GM23338 (cell line): ENCODE data around the gene TUBB4A. TPM values are rescaled to one million over a fixed set of nuclear protein-coding genes. Genes with fewer than 3 reads are reported as not detected.

Experiments
- ATAC-seq: fragments of 200-7000 bp; cut with Tn5 transposase; 3 replicates; pipeline ENCODE4 v1.9.1; 2020
- DNase-seq: peaks from one replicate; pipeline ENCODE4 v3.0.0-alpha.2; 2015; ENCODE audit warnings: low spot score
- H2AFZ ChIP-seq: fragments of 200-600 bp; sonication (generic); 2 replicates; pipeline ENCODE4 v1.8.0; 2016; ENCODE audit warnings: antibody characterized with exemption, mild to moderate bottlenecking, moderate library complexity
- H3F3A ChIP-seq: fragments of 200-600 bp; sonication (generic); replicated peaks from 2 replicates; pipeline ENCODE4 v1.8.0; 2017; ENCODE audit warnings: antibody characterized with exemption, mixed run types, low read depth
- H3K27ac ChIP-seq: fragments of 200-600 bp; sonication (generic); 2 replicates; pipeline ENCODE4 v1.6.1; 2016; ENCODE audit warnings: low read depth
- H3K27me3 ChIP-seq: fragments of 200-600 bp; sonication (generic); 2 replicates; pipeline ENCODE4 v1.8.0; 2016; ENCODE audit warnings: mild to moderate bottlenecking, mixed run types, moderate library complexity; ENCODE audit not compliant: insufficient read depth
- H3K36me3 ChIP-seq: fragments of 200-600 bp; sonication (generic); 2 replicates; pipeline ENCODE4 v1.8.0; 2016; ENCODE audit warnings: mild to moderate bottlenecking; ENCODE audit not compliant: insufficient read depth
- H3K4me1 ChIP-seq: fragments of 200-600 bp; sonication (generic); 2 replicates; pipeline ENCODE4 v1.8.0; 2016; ENCODE audit warnings: mild to moderate bottlenecking, moderate library complexity; ENCODE audit not compliant: insufficient read depth
- H3K4me2 ChIP-seq: fragments of 200-600 bp; sonication (generic); 2 replicates; pipeline ENCODE4 v1.7.1; 2017; ENCODE audit warnings: mixed run types
- H3K4me3 ChIP-seq: fragments of 200-600 bp; sonication (generic); 2 replicates; pipeline ENCODE4 v1.6.1; 2016; ENCODE audit warnings: mixed run types
- H3K79me2 ChIP-seq: fragments of 200-600 bp; sonication (generic); replicated peaks from 2 replicates; pipeline ENCODE4 v1.8.0; 2017; ENCODE audit warnings: mild to moderate bottlenecking; ENCODE audit not compliant: insufficient read depth
- H3K9me2 ChIP-seq: fragments of 200-600 bp; sonication (generic); 2 replicates; pipeline ENCODE4 v1.8.0; 2017; ENCODE audit not compliant: insufficient read depth
- H4K20me1 ChIP-seq: fragments of 200-600 bp; sonication (generic); replicated peaks from 2 replicates; pipeline ENCODE4 v1.8.0; 2017; ENCODE audit warnings: mild to moderate bottlenecking; ENCODE audit not compliant: insufficient read depth
- H3K27ac Mint-ChIP-seq: 2 replicates; pipeline ENCODE4 v1.8.0; 2020; ENCODE audit warnings: inconsistent platforms, mild to moderate bottlenecking, moderate library complexity, mixed read lengths
- H3K27me3 Mint-ChIP-seq: 3 replicates; pipeline ENCODE4 v1.8.0; 2022; ENCODE audit warnings: low read depth, mild to moderate bottlenecking, moderate library complexity, mixed read lengths, inconsistent platforms; ENCODE audit not compliant: insufficient read depth, poor library complexity
- H3K36me3 Mint-ChIP-seq: 3 replicates; pipeline ENCODE4 v1.8.0; 2021; ENCODE audit warnings: low read depth, mild to moderate bottlenecking, inconsistent platforms, moderate library complexity, mixed read lengths
- H3K4me1 Mint-ChIP-seq: 3 replicates; pipeline ENCODE4 v1.8.0; 2020; ENCODE audit warnings: mild to moderate bottlenecking, inconsistent platforms, mixed read lengths
- H3K4me3 Mint-ChIP-seq: 3 replicates; pipeline ENCODE4 v1.8.0; 2021; ENCODE audit warnings: moderate library complexity, mild to moderate bottlenecking, inconsistent platforms, mixed read lengths
- H3K9me3 Mint-ChIP-seq: 3 replicates; pipeline ENCODE4 v1.8.0; 2020; ENCODE audit warnings: moderate library complexity, mild to moderate bottlenecking, inconsistent platforms, mixed read lengths
- CREB1 ChIP-seq: fragments of 250-450 bp; sonication (Bioruptor Pico); IDR thresholded peaks from 2 replicates; pipeline ENCODE4 v1.5.0; 2020; ENCODE audit warnings: low read depth, mild to moderate bottlenecking, moderate library complexity
- CTCF ChIP-seq, 2 experiments: fragments of 200-600 bp in 1 of 2; sonication (generic) in 1 of 2; conservative IDR thresholded peaks; 2 replicates each; pipeline versions ENCODE4 v1.5.1 to v1.6.1; 2016 to 2017; ENCODE audit warnings: antibody characterized with exemption in 2 of 2, low read depth in 2 of 2, mild to moderate bottlenecking in 2 of 2, moderate library complexity in 1 of 2
- EZH2 ChIP-seq: fragments of 200-600 bp; sonication (generic); IDR thresholded peaks from one replicate; pipeline ENCODE4 v1.8.0; 2017; ENCODE audit warnings: antibody characterized with exemption, mild to moderate bottlenecking, low read depth; ENCODE audit not compliant: unreplicated experiment
- EZH2phosphoT487 ChIP-seq: fragments of 200-600 bp; sonication (generic); IDR thresholded peaks from one replicate; pipeline ENCODE4 v1.8.1; 2018; ENCODE audit warnings: antibody characterized with exemption; ENCODE audit not compliant: unreplicated experiment
- JUNB ChIP-seq: IDR thresholded peaks from one replicate; pipeline ENCODE4 v1.6.1; 2016; ENCODE audit warnings: antibody characterized with exemption; ENCODE audit not compliant: unreplicated experiment
- NANOG ChIP-seq: IDR thresholded peaks from 2 replicates; pipeline ENCODE4 v1.6.1; 2016; ENCODE audit warnings: antibody characterized with exemption, borderline replicate concordance
- POLR2AphosphoS5 ChIP-seq: IDR thresholded peaks from 2 replicates; pipeline ENCODE4 v1.6.1; 2016; ENCODE audit warnings: antibody characterized with exemption, low read depth
- ZNF114 ChIP-seq: fragments of 250-450 bp; sonication (Bioruptor Pico); IDR thresholded peaks from 2 replicates; pipeline ENCODE4 v1.5.0; 2020; ENCODE audit warnings: mild to moderate bottlenecking, moderate library complexity
- ZNF331 ChIP-seq: fragments of 250-450 bp; sonication (Bioruptor Pico); IDR thresholded peaks from 2 replicates; pipeline ENCODE4 v1.5.0; 2020; ENCODE audit warnings: low read depth, mild to moderate bottlenecking, moderate library complexity
- polyA plus RNA-seq: library from polyadenylated mRNA; unstranded; fragments of >200 nt; fragmentation: Nextera tagmentation; extraction: Ambion mirVana; gene quantifications from 2 replicates; pipeline ENCODE4 v1.2.1, GENCODE V29; 2016
- total RNA-seq: library from RNA; depleted of rRNA; stranded (reverse); fragments of >200 nt; shearing (Covaris generic); gene quantifications from 2 replicates; pipeline ENCODE4 v1.2.3, GENCODE V29; 2014
- TF ChIP-seq, protein P1 (sequence below): IDR thresholded peaks from one replicate; pipeline ENCODE4 v1.6.1; 2018; ENCODE audit warnings: antibody characterized with exemption; ENCODE audit not compliant: unreplicated experiment

The TUBB4A gene
- total and polyA plus RNA-seq, 2 experiments from 2014 or later = 32.9 to 41.7 TPM

- no peak for TF ChIP-seq POLR2AphosphoS5
- no peak for TF ChIP-seq CTCF (conservative IDR thresholded peaks at IDR 0.05; ENCODE audit: low read depth in 2 of 2)
- no peak for TF ChIP-seq NANOG
- no peak for TF ChIP-seq EZH2phosphoT487
- TF ChIP-seq, protein P1, sequence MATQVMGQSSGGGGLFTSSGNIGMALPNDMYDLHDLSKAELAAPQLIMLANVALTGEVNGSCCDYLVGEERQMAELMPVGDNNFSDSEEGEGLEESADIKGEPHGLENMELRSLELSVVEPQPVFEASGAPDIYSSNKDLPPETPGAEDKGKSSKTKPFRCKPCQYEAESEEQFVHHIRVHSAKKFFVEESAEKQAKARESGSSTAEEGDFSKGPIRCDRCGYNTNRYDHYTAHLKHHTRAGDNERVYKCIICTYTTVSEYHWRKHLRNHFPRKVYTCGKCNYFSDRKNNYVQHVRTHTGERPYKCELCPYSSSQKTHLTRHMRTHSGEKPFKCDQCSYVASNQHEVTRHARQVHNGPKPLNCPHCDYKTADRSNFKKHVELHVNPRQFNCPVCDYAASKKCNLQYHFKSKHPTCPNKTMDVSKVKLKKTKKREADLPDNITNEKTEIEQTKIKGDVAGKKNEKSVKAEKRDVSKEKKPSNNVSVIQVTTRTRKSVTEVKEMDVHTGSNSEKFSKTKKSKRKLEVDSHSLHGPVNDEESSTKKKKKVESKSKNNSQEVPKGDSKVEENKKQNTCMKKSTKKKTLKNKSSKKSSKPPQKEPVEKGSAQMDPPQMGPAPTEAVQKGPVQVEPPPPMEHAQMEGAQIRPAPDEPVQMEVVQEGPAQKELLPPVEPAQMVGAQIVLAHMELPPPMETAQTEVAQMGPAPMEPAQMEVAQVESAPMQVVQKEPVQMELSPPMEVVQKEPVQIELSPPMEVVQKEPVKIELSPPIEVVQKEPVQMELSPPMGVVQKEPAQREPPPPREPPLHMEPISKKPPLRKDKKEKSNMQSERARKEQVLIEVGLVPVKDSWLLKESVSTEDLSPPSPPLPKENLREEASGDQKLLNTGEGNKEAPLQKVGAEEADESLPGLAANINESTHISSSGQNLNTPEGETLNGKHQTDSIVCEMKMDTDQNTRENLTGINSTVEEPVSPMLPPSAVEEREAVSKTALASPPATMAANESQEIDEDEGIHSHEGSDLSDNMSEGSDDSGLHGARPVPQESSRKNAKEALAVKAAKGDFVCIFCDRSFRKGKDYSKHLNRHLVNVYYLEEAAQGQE = no peak
Measured at GRCh38 chr19:6484230-6484629, 17.9 kb downstream of the TUBB4A start (continued).

- H3K9me2 ChIP-seq = no peaks in the 10 kb centered on the region
- H3K4me1 Mint-ChIP-seq = peaks cover 12% of the 10 kb centered on the region; the same call in 2 of the 3 replicates
- H3K79me2 ChIP-seq = no peaks in the 10 kb centered on the region
- no peak overlapping the region for H3K4me2 ChIP-seq
- H3K4me3 ChIP-seq = no peak overlapping the region
- no peaks in the 10 kb centered on the region for H3K36me3 ChIP-seq
- no peak overlapping the region for H3K4me3 Mint-ChIP-seq
- no peaks in the 10 kb centered on the region for H4K20me1 ChIP-seq
- H3F3A ChIP-seq = no peaks in the 10 kb centered on the region
- H3K27ac Mint-ChIP-seq = no peak overlapping the region
- H3K27me3 ChIP-seq = no peaks in the 10 kb centered on the region
- peaks cover 7% of the 10 kb centered on the region for H3K4me1 ChIP-seq
- no peaks in the 10 kb centered on the region for H3K36me3 Mint-ChIP-seq
- peaks cover 5% of the 10 kb centered on the region for H3K27me3 Mint-ChIP-seq
- no peak overlapping the region for H3K27ac ChIP-seq
- ATAC-seq (no peak), DNase-seq (no peak)
- H2AFZ ChIP-seq = no peak overlapping the region
- no peaks in the 10 kb centered on the region; the same call in 1 of the 3 replicates for H3K9me3 Mint-ChIP-seq
- TF ChIP-seq CREB1 (CRISPR knock-in tag) (no peak), JUNB (no peak), EZH2 (no peak), EZH2phosphoT487 (no peak), ZNF114 (CRISPR knock-in tag) (no peak), CTCF (conservative IDR thresholded peaks at IDR 0.05; ENCODE audit: low read depth in 2 of 2) (no peak), ZNF331 (CRISPR knock-in tag) (no peak)
- TF ChIP-seq, protein P1 = no peak
Measured at GRCh38 chr19:6483235-6483634, 18.9 kb downstream of the TUBB4A start.
